ENCODE measurements around the gene RBMS1.
"Not testable (repeated sequence)": the region's sequence is repeated elsewhere in the genome, so short reads cannot be mapped to it uniquely, and the experiment has no call there.

The RBMS1 gene

GRCh38 chr2:160499865-160500264 is 6.3 kb upstream of the RBMS1 start:
- DNase-seq: no peak

- DNase-seq: no peak
Measured at GRCh38 chr2:160498137-160498536, 4.5 kb upstream of the RBMS1 start.

- DNase-seq: no peak
Measured at GRCh38 chr2:160494201-160494644, 616 bp upstream of the RBMS1 start.

- DNase-seq: peak in 1 of 2 experiments; percentile 9
Measured at GRCh38 chr2:160492401-160493226, 993 bp downstream of the RBMS1 start.

GRCh38 chr2:160491911-160492371 is 1.7 kb downstream of the RBMS1 start:
- DNase-seq: no peak

GRCh38 chr2:160490733-160491685 is 2.6 kb downstream of the RBMS1 start:
- DNase-seq: no peak

GRCh38 chr2:160489111-160489510 is 4.5 kb downstream of the RBMS1 start:
- DNase-seq: no peak

- not testable (repeated sequence) for DNase-seq
Measured at GRCh38 chr2:160488289-160488688, 5.3 kb downstream of the RBMS1 start.

GRCh38 chr2:160486341-160486740 is 7.3 kb downstream of the RBMS1 start:
- DNase-seq: no peak

GRCh38 chr2:160484859-160485520 is 8.6 kb downstream of the RBMS1 start:
- no peak for DNase-seq

- DNase-seq: no peak
Measured at GRCh38 chr2:160482673-160483072, 10.9 kb downstream of the RBMS1 start.

- DNase-seq: no peak
Measured at GRCh38 chr2:160479269-160479668, 14.3 kb downstream of the RBMS1 start.

- DNase-seq: no peak
Measured at GRCh38 chr2:160478660-160479059, 14.9 kb downstream of the RBMS1 start.

- no peak for DNase-seq
Measured at GRCh38 chr2:160477032-160477431, 16.6 kb downstream of the RBMS1 start.

- no peak for DNase-seq
Measured at GRCh38 chr2:160474891-160475787, 18.5 kb downstream of the RBMS1 start.

GRCh38 chr2:160474319-160474645 is 19.3 kb downstream of the RBMS1 start:
- DNase-seq: no peak

GRCh38 chr2:160473468-160474318 is 19.9 kb downstream of the RBMS1 start:
- DNase-seq: no peak

- peak; percentile 18 to 24 for DNase-seq
Measured at GRCh38 chr2:160472839-160473251, 20.8 kb downstream of the RBMS1 start.

- no peak for DNase-seq
Measured at GRCh38 chr2:160471950-160472349, 21.7 kb downstream of the RBMS1 start.

- DNase-seq: no peak
Measured at GRCh38 chr2:160469621-160470204, 23.9 kb downstream of the RBMS1 start.

GRCh38 chr2:160469164-160469563 is 24.4 kb downstream of the RBMS1 start:
- DNase-seq: no peak

Data from NCI-H187 (cell line).